Activated T-helper 1 cell treated with anti-CD3 and anti-CD28 coated beads, Interleukin-12 subunit alpha, Interleukin-12 subunit beta, Interleukin-2, Interleukin-4 antibody, amounts not matched to agents 30 ng/mL and 10 ng/mL and 1 ng/mL, durations not matched to agents 14 hours and 24 hours and 36 hours (primary cell): ENCODE results near the gene DDR2. TPM values are rescaled to one million over a fixed set of nuclear protein-coding genes. Genes with fewer than 3 reads are reported as not detected.
"Not testable (repeated sequence)": the region's sequence is repeated elsewhere in the genome, so short reads cannot be mapped to it uniquely, and the experiment has no call there.

Experiments
- DNase-seq: peaks from one replicate; pipeline ENCODE4 v3.0.0; 2021; ENCODE audit warnings: low spot score
- H3K27ac Mint-ChIP-seq: one replicate; pipeline ENCODE4 v1.8.0; 2021; ENCODE audit warnings: mild to moderate bottlenecking, mixed read lengths
- H3K27me3 Mint-ChIP-seq: one replicate; pipeline ENCODE4 v1.8.0; 2022; ENCODE audit warnings: mild to moderate bottlenecking, moderate library complexity, mixed read lengths; ENCODE audit not compliant: insufficient read depth
- H3K36me3 Mint-ChIP-seq: one replicate; pipeline ENCODE4 v1.8.0; 2021; ENCODE audit warnings: low read depth, mixed read lengths
- H3K4me1 Mint-ChIP-seq: one replicate; pipeline ENCODE4 v1.8.0; 2021; ENCODE audit warnings: low read depth, mixed read lengths
- H3K4me3 Mint-ChIP-seq: one replicate; pipeline ENCODE4 v1.8.0; 2021; ENCODE audit warnings: mild to moderate bottlenecking, moderate library complexity, mixed read lengths
- H3K9me3 Mint-ChIP-seq: one replicate; pipeline ENCODE4 v1.8.0; 2021; ENCODE audit warnings: mixed read lengths
- intact Hi-C: fragments of 100-400 bp; cut with micrococcal nuclease; formaldehyde crosslinking; loops from one replicate; pipeline ENCODE4 v1.15.1; 2024
- total RNA-seq: library from RNA; stranded (reverse); gene quantifications from 2 replicates; pipeline ENCODE4 v1.2.3, GENCODE V29; 2022

Gene DDR2
- total RNA-seq, 1 donor from 2014 or later: 0.44 TPM

DNA sequence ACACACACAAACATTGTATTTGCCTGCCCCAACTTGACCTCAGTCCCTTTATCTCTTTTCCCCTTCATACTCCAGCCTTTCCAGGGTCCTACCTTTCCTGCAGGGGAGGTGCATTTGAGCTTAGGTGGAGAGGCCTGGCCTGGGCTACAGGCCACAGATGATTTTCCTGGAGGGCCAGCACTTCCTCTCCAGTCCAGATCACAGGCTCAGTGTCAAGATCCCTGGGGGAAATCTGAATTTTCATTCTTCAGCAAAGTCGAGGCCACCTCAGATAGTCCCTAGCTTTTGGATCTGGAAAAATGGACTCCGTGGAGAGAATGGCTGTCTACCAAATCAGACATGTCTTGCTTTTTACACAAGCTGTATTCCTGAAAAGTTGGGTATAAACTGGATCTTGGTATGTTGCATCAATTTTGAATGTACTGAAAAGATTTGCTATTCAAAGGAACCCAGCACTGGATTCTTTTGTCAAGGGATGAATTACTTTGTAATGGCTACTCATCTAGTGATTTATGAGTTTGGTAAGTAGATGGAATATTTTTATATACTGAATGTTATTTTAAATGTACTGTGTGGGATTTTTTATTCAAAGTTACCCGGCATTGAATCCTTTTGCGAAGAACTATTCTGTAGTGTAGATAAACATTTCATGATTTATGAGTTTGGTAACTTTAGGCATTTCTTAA lies 78.7 kb downstream of the DDR2 start:
- Mint-ChIP-seq H3K27me3 (peaks cover 3% of the 10 kb centered on the region), H3K27ac (no peak overlapping the region), H3K4me3 (no peak overlapping the region), H3K9me3 (no peaks in the 10 kb centered on the region), H3K36me3 (no peaks in the 10 kb centered on the region), H3K4me1 (no peaks in the 10 kb centered on the region)
- DNase-seq: no peak
- intact Hi-C loops: no loop called here

DNA sequence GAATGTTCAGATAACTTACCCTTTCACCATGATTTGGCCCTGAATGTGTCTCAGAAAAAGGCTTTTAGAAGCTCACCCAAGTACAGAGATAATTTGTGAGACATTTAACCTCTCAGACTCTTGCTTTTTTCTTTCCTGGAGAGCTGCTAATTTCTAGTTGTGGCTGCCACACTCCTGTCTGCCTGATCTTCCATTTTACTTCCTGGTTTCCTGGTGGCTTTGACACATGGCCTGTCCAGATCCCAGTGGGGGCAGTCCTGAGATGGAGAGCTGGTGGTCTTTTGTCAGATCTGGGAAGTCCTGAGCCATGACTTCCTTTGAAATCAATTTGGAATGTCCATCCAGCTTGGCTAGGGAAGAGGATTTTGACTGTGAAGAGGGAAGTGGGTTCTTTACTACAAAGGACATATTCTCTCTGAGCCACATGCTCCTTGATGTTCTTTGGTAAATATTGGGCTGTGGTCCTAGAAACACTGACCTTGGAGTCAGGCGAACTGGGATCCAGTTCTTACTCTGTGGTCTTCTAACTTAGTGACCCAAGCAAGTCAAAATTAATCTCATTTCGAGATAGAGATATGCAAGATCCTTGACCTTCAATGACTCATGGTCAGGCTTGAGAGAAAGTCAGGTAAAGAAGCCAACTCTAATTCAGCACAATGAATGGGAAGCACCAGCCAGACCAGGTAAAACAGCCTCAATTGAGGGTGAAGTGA lies 80.2 kb downstream of the DDR2 start:
- Mint-ChIP-seq H3K9me3 (no peaks in the 10 kb centered on the region), H3K4me1 (no peaks in the 10 kb centered on the region), H3K27ac (no peak overlapping the region), H3K4me3 (no peak overlapping the region), H3K27me3 (peaks cover 4% of the 10 kb centered on the region), H3K36me3 (no peaks in the 10 kb centered on the region)
- DNase-seq: no peak
- intact Hi-C loops: no loop called here

DNA sequence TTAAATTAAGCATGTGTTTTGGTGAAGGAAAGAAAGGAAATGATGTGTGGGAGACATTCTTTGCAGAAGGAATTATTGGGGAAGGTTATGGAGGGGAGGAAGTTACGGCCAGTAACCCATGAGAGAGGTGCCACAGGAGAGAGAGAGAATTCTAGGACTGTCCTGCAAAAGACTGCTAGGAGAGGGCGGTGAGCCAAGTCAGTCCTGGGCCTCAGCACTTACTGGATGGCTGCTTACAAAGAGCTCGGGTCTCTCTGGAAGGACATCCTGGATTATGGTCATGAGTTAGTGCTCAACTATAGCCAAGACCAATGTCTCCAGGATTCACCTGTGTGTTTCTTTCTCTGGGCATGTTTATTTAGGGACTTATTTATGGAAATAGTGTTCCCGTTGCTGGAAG lies 83.9 kb downstream of the DDR2 start:
- Mint-ChIP-seq H3K9me3 (no peaks in the 10 kb centered on the region), H3K27ac (no peak overlapping the region), H3K27me3 (peaks cover 7% of the 10 kb centered on the region), H3K4me3 (no peak overlapping the region), H3K36me3 (no peaks in the 10 kb centered on the region), H3K4me1 (no peaks in the 10 kb centered on the region)
- intact Hi-C loops: no loop called here
- DNase-seq: no peak

GRCh38 chr1:162716552-162716951 lies 84.3 kb downstream of the DDR2 start:
- Mint-ChIP-seq H3K36me3 (no peaks in the 10 kb centered on the region), H3K9me3 (no peaks in the 10 kb centered on the region), H3K4me1 (no peaks in the 10 kb centered on the region), H3K27me3 (peaks cover 7% of the 10 kb centered on the region), H3K4me3 (no peak overlapping the region), H3K27ac (no peak overlapping the region)
- DNase-seq: no peak
- intact Hi-C loops: no loop called here

DNA sequence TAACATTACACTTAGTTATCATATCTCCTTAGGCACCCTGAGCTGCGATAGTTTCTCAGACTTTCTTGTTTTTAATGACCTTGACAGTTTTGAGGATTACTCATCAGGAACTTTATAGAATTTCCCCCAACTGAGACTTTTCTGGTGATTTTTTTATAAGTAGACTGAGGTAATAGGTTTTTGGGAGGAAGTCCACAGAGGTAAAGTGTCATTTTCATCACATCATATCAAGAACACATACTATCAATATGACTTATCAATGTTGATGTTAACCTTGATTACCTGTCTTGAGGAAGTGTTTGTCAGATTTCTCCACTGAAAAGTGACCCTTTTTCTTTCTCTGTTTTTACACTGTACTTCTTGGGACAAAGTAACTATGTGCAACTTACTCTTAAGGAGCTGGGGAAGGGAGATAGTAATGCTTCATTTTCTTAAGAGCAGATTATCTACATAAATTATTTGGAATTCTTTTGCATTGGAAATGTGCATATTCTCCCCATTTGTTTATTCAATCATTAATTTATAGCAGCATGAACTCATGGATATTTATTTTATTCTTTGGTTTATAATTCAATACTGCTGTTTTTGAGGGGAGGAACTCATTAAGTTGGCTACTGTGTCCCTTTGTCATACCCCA lies 85.4 kb downstream of the DDR2 start:
- no peaks in the 10 kb centered on the region for H3K4me1 Mint-ChIP-seq
- no peaks in the 10 kb centered on the region for H3K9me3 Mint-ChIP-seq
- no peak for DNase-seq
- no peak overlapping the region for H3K4me3 Mint-ChIP-seq
- no peak overlapping the region for H3K27ac Mint-ChIP-seq
- intact Hi-C loops: no loop called here
- H3K36me3 Mint-ChIP-seq: no peaks in the 10 kb centered on the region
- H3K27me3 Mint-ChIP-seq: peaks cover 7% of the 10 kb centered on the region

- H3K4me3 Mint-ChIP-seq: no peak overlapping the region
- H3K27ac Mint-ChIP-seq: no peak overlapping the region
- H3K9me3 Mint-ChIP-seq: no peaks in the 10 kb centered on the region
- no peaks in the 10 kb centered on the region for H3K4me1 Mint-ChIP-seq
- DNase-seq: no peak
- no peaks in the 10 kb centered on the region for H3K36me3 Mint-ChIP-seq
- intact Hi-C loops: no loop called here
- H3K27me3 Mint-ChIP-seq: peaks cover 5% of the 10 kb centered on the region
Measured at GRCh38 chr1:162719678-162720077, 87.4 kb downstream of the DDR2 start.

- Mint-ChIP-seq H3K36me3 (no peaks in the 10 kb centered on the region), H3K27me3 (peaks cover 3% of the 10 kb centered on the region)
- intact Hi-C loops: no loop called here
Measured at GRCh38 chr1:162720996-162721395, 88.7 kb downstream of the DDR2 start.

DNA sequence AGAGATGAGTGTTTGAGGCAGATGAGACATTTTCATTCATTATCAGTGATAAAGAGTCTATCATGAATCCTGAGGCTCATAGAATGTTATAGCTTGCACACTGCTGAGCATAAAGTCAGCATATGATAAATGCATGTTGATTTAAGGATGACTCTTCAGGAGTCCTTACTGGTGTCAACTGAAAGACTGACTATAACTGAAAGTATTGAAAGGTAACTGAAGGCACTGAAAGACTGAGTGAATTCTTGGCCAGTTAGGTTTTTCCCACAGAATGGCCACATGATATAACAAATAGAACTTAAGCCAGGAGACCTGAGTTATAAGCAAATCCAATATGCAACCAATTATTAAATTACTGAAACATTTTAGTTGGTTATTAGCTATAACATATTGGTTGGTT lies 89.2 kb downstream of the DDR2 start:
- no peaks in the 10 kb centered on the region for H3K4me1 Mint-ChIP-seq
- DNase-seq: no peak
- no peaks in the 10 kb centered on the region for H3K36me3 Mint-ChIP-seq
- no peak overlapping the region for H3K27ac Mint-ChIP-seq
- H3K9me3 Mint-ChIP-seq: no peaks in the 10 kb centered on the region
- intact Hi-C loops: no loop called here
- peaks cover 4% of the 10 kb centered on the region for H3K27me3 Mint-ChIP-seq
- no peak overlapping the region for H3K4me3 Mint-ChIP-seq

More at GRCh38 chr1:162720996-162721395, 88.7 kb downstream of the DDR2 start:
- Mint-ChIP-seq H3K9me3 (no peaks in the 10 kb centered on the region), H3K4me1 (no peaks in the 10 kb centered on the region), H3K4me3 (no peak overlapping the region), H3K27ac (no peak overlapping the region)
- no peak for DNase-seq

DNA sequence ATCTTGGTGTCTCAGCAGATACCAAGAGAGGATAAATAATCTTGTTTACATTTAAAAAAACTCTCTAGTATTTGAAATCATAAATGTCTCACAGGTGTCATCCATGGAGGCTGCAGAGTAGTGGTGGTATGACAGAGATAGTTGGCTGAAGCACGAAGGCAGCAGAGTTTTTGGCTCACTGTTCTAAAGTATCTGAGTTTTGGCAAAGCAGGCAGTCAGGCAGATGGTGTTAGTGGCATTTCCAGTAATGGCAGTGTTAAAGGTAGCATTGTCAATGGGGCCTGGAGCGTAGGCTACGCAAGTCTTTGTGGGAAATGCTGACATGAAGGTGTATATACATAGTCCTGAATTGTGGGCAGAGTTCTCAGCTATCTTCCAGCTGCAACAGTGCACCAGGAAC lies 89.8 kb downstream of the DDR2 start:
- Mint-ChIP-seq H3K27ac (no peak overlapping the region), H3K27me3 (peaks cover 7% of the 10 kb centered on the region), H3K9me3 (no peaks in the 10 kb centered on the region), H3K4me3 (no peak overlapping the region), H3K4me1 (no peaks in the 10 kb centered on the region), H3K36me3 (no peaks in the 10 kb centered on the region)
- DNase-seq: no peak
- intact Hi-C loops: no loop called here

GRCh38 chr1:162724583-162725120 lies 92.4 kb downstream of the DDR2 start:
- DNase-seq: no peak
- H3K4me1 Mint-ChIP-seq: no peaks in the 10 kb centered on the region
- intact Hi-C loops: no loop called here
- H3K27ac Mint-ChIP-seq: no peak overlapping the region
- no peak overlapping the region for H3K4me3 Mint-ChIP-seq
- H3K27me3 Mint-ChIP-seq: peaks cover 3% of the 10 kb centered on the region
- no peaks in the 10 kb centered on the region for H3K36me3 Mint-ChIP-seq
- H3K9me3 Mint-ChIP-seq: no peaks in the 10 kb centered on the region

GRCh38 chr1:162725301-162725837 lies 93.1 kb downstream of the DDR2 start:
- no peaks in the 10 kb centered on the region for H3K9me3 Mint-ChIP-seq
- H3K27me3 Mint-ChIP-seq: peaks cover 3% of the 10 kb centered on the region
- DNase-seq: no peak
- H3K4me3 Mint-ChIP-seq: no peak overlapping the region
- intact Hi-C loops: no loop called here
- H3K27ac Mint-ChIP-seq: no peak overlapping the region
- no peaks in the 10 kb centered on the region for H3K4me1 Mint-ChIP-seq
- no peaks in the 10 kb centered on the region for H3K36me3 Mint-ChIP-seq

GRCh38 chr1:162726555-162726954 lies 94.3 kb downstream of the DDR2 start:
- intact Hi-C loops: no loop called here
- Mint-ChIP-seq H3K4me3 (no peak overlapping the region), H3K36me3 (no peaks in the 10 kb centered on the region), H3K27me3 (peaks cover 3% of the 10 kb centered on the region), H3K27ac (no peak overlapping the region), H3K9me3 (no peaks in the 10 kb centered on the region), H3K4me1 (no peaks in the 10 kb centered on the region)
- DNase-seq: no peak

DNA sequence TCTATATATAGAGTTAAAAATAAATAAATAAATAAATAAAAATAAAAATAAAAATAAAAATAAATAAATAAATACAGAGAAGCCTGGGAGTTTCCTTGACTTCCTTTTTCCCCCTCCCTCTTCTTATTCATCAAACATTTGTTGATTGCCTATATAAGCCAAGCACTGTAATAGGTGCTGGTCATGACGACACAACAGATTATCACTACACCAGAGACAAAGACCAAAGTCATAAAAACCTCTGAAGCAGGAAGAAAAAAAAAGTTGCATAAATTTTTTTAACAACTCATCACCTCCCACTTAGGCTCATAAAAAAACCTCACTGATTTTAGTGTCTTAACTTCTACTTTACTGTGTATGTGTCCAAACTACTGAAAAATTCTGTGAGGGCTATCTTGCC lies 95.2 kb downstream of the DDR2 start:
- H3K27ac Mint-ChIP-seq, H3K4me3 Mint-ChIP-seq, H3K9me3 Mint-ChIP-seq, intact Hi-C loops, H3K27me3 Mint-ChIP-seq, H3K36me3 Mint-ChIP-seq, DNase-seq, H3K4me1 Mint-ChIP-seq: not testable (repeated sequence)
